H1 (cell line): ENCODE data around the gene DNAH1. TPM values are rescaled to one million over a fixed set of nuclear protein-coding genes. Genes with fewer than 3 reads are reported as not detected.

Experiments
- CTCF ChIA-PET: fragments of 300-600 bp; sonication (Branson Sonifier 250); formaldehyde crosslinking; loops from one replicate; lab custom pipeline; 2021; ENCODE audit not compliant: partially characterized antibody; lab: Charles Lee
- POLR2A ChIA-PET: fragments of 300-600 bp; sonication (Branson Sonifier 250); formaldehyde crosslinking; loops from one replicate; lab custom pipeline; 2021; ENCODE audit warnings: inconsistent platforms; ENCODE audit not compliant: partially characterized antibody; lab: Charles Lee
- DNase-seq, 2 experiments: peaks; one replicate each; pipeline versions ENCODE4 v3.0.0 to v3.0.0-alpha.2; 2010 to 2022; ENCODE audit warnings: low spot score in 2 of 2, low read depth in 1 of 2, mixed read lengths in 1 of 2
- FAIRE-seq: peaks from 2 replicates; lab custom pipeline; 2011; peaks lifted over from hg19 to GRCh38; lab: Jason Lieb, UNC
- H2AFZ ChIP-seq: 2 replicates; pipeline ENCODE4 v1.8.1; 2012; ENCODE audit warnings: low read length, inconsistent platforms
- H2AK5ac ChIP-seq: 2 replicates; pipeline ENCODE4 v1.6.1; 2013; ENCODE audit warnings: low read depth, low read length
- H2BK120ac ChIP-seq: replicated peaks from 2 replicates; pipeline ENCODE3; 2013; ENCODE audit warnings: low read depth, low read length, inconsistent platforms
- H2BK12ac ChIP-seq: 2 replicates; pipeline ENCODE4 v1.6.1; 2013; ENCODE audit warnings: low read depth, low read length
- H2BK15ac ChIP-seq: 2 replicates; pipeline ENCODE4 v1.6.1; 2013; ENCODE audit warnings: low read length
- H2BK20ac ChIP-seq: 2 replicates; pipeline ENCODE4 v1.6.1; 2013; ENCODE audit warnings: low read length
- H2BK5ac ChIP-seq: 2 replicates; pipeline ENCODE4 v1.6.1; 2013; ENCODE audit warnings: low read depth, low read length
- H3K14ac ChIP-seq: 2 replicates; pipeline ENCODE4 v1.6.1; 2013; ENCODE audit warnings: inconsistent platforms; ENCODE audit not compliant: insufficient read length
- H3K18ac ChIP-seq: 2 replicates; pipeline ENCODE4 v1.6.1; 2013; ENCODE audit warnings: low read length; ENCODE audit errors: extremely low read depth
- H3K23ac ChIP-seq: 2 replicates; pipeline ENCODE4 v1.6.1; 2013; ENCODE audit warnings: inconsistent platforms; ENCODE audit not compliant: insufficient read length
- H3K23me2 ChIP-seq: 2 replicates; pipeline ENCODE4 v1.6.1; 2013; ENCODE audit warnings: low read depth, low read length
- H3K27ac ChIP-seq: 2 replicates; pipeline ENCODE4 v1.6.1; 2011; ENCODE audit warnings: low read depth, low read length, inconsistent platforms
- H3K27me3 ChIP-seq, 4 experiments: replicated peaks in 1 of 4; 1 replicate in 1 of 4; 2 replicates in 3 of 4; pipeline versions ENCODE4 v1.6.1 to v1.8.1; 2011 to 2013; ENCODE audit warnings: low read length in 3 of 4, mild to moderate bottlenecking in 3 of 4, inconsistent platforms in 2 of 4, mixed read lengths in 2 of 4, moderate library complexity in 1 of 4; ENCODE audit not compliant: control insufficient read depth in 3 of 4, insufficient read depth in 3 of 4; ENCODE audit errors: extremely low read depth in 1 of 4
- H3K36me3 ChIP-seq, 4 experiments: 2 replicates each; pipeline versions ENCODE4 v1.6.1 to v1.8.1; 2011 to 2013; ENCODE audit warnings: mild to moderate bottlenecking in 4 of 4, low read length in 3 of 4, moderate library complexity in 2 of 4, control low read depth in 1 of 4, inconsistent platforms in 1 of 4; ENCODE audit not compliant: insufficient read depth in 4 of 4, control insufficient read depth in 2 of 4
- H3K4ac ChIP-seq: replicated peaks from 2 replicates; pipeline ENCODE3; 2013; ENCODE audit warnings: low read length, low read depth, mixed read lengths, inconsistent platforms; ENCODE audit not compliant: insufficient read length
- H3K4me1 ChIP-seq, 4 experiments: replicated peaks in 1 of 4; 1 replicate in 1 of 4; 2 replicates in 3 of 4; pipeline versions ENCODE4 v1.6.1 to v1.8.1; 2011 to 2013; ENCODE audit warnings: low read length in 3 of 4, inconsistent platforms in 2 of 4, mixed read lengths in 1 of 4; ENCODE audit not compliant: insufficient read depth in 4 of 4, control insufficient read depth in 3 of 4
- H3K4me2 ChIP-seq, 2 experiments: 2 replicates each; pipeline versions ENCODE4 v1.6.1 to v1.8.1; 2011 to 2013; ENCODE audit warnings: low read depth in 2 of 2, low read length in 2 of 2, control low read depth in 1 of 2, inconsistent platforms in 1 of 2, mild to moderate bottlenecking in 1 of 2; ENCODE audit not compliant: insufficient read depth in 1 of 2
- H3K4me3 ChIP-seq, 4 experiments: fragments of 200-600, 300-600 bp in 1 of 4; sonication (generic), shearing (Covaris generic), sonication (Bioruptor Twin) in 1 of 4; 2 replicates each; pipeline versions ENCODE4 v1.5.1 to v1.8.1; 2011 to 2016; ENCODE audit warnings: low read length in 4 of 4, low read depth in 3 of 4, control low read depth in 2 of 4, inconsistent platforms in 2 of 4, mild to moderate bottlenecking in 2 of 4, mixed read lengths in 1 of 4, moderate library complexity in 1 of 4; ENCODE audit not compliant: insufficient read depth in 2 of 4; ENCODE audit errors: extremely low read depth in 1 of 4
- H3K56ac ChIP-seq: replicated peaks from 2 replicates; pipeline ENCODE3; 2013; ENCODE audit warnings: low read depth, mild to moderate bottlenecking, mixed read lengths, low read length, inconsistent platforms; ENCODE audit not compliant: insufficient read length
- H3K79me1 ChIP-seq: 2 replicates; pipeline ENCODE4 v1.6.1; 2013; ENCODE audit warnings: low read depth, low read length, control low read depth
- H3K79me2 ChIP-seq, 2 experiments: 2 replicates each; pipeline versions ENCODE4 v1.6.1 to v1.8.1; 2012 to 2013; ENCODE audit warnings: low read length in 2 of 2, mild to moderate bottlenecking in 2 of 2, inconsistent platforms in 1 of 2; ENCODE audit not compliant: insufficient read depth in 2 of 2, control insufficient read depth in 1 of 2
- H3K9ac ChIP-seq, 4 experiments: replicated peaks in 1 of 4; 1 replicate in 1 of 4; 2 replicates in 3 of 4; pipeline versions ENCODE4 v1.6.1 to v1.8.1; 2011 to 2013; ENCODE audit warnings: low read depth in 3 of 4, low read length in 3 of 4, control low read depth in 2 of 4, mild to moderate bottlenecking in 2 of 4, moderate library complexity in 2 of 4, inconsistent platforms in 1 of 4; ENCODE audit errors: extremely low read depth in 1 of 4
- H3K9me3 ChIP-seq, 2 experiments: 2 replicates each; pipeline versions ENCODE4 v1.6.1 to v1.8.1; 2012 to 2013; ENCODE audit warnings: mild to moderate bottlenecking in 2 of 2, moderate library complexity in 2 of 2, control low read depth in 1 of 2, inconsistent platforms in 1 of 2, low read depth in 1 of 2, low read length in 1 of 2, mixed read lengths in 1 of 2; ENCODE audit not compliant: insufficient read depth in 2 of 2
- H4K20me1 ChIP-seq, 2 experiments: replicated peaks in 1 of 2; 2 replicates each; pipeline versions ENCODE3 to v1.8.1; 2011 to 2013; ENCODE audit warnings: inconsistent platforms in 2 of 2, low read length in 2 of 2, mild to moderate bottlenecking in 1 of 2; ENCODE audit not compliant: insufficient read depth in 2 of 2, control insufficient read depth in 1 of 2
- H4K5ac ChIP-seq: 2 replicates; pipeline ENCODE4 v1.6.1; 2013; ENCODE audit warnings: low read length, low read depth, mixed read lengths, inconsistent platforms; ENCODE audit not compliant: insufficient read length
- H4K8ac ChIP-seq: 2 replicates; pipeline ENCODE4 v1.8.0; 2013; ENCODE audit warnings: mild to moderate bottlenecking, moderate library complexity, low read length, inconsistent platforms; ENCODE audit not compliant: insufficient read depth; ENCODE audit errors: extremely low read depth
- H4K91ac ChIP-seq: replicated peaks from 2 replicates; pipeline ENCODE3; 2013; ENCODE audit warnings: low read length, mixed read lengths, inconsistent platforms; ENCODE audit not compliant: insufficient read length
- ATF2 ChIP-seq: IDR thresholded peaks from 2 replicates; pipeline ENCODE4 v1.6.1; 2012; ENCODE audit warnings: low read length, inconsistent platforms
- BACH1 ChIP-seq: IDR thresholded peaks from 2 replicates; pipeline ENCODE4 v1.6.1; 2012; ENCODE audit warnings: low read length, improper control_type of control experiment
- CTBP2 ChIP-seq: IDR thresholded peaks from 2 replicates; pipeline ENCODE4 v1.7.0; 2011; ENCODE audit warnings: borderline replicate concordance, mild to moderate bottlenecking, moderate library complexity, mixed read lengths, low read length; ENCODE audit not compliant: insufficient read depth, insufficient read length
- MAX ChIP-seq: IDR thresholded peaks from 2 replicates; pipeline ENCODE4 v1.6.1; 2012; ENCODE audit warnings: inconsistent platforms
- POU5F1 ChIP-seq: IDR thresholded peaks from 2 replicates; pipeline ENCODE4 v1.6.1; 2011; ENCODE audit warnings: low read depth, mild to moderate bottlenecking, low read length, moderate library complexity
- SAP30 ChIP-seq: fragments of 300-600 bp; sonication (generic); IDR thresholded peaks from 2 replicates; pipeline ENCODE4 v1.7.1; 2012; ENCODE audit warnings: low read length, moderate library complexity, mild to moderate bottlenecking, inconsistent platforms; ENCODE audit not compliant: insufficient read depth, insufficient replicate concordance
- TBP ChIP-seq: IDR thresholded peaks from 2 replicates; pipeline ENCODE4 v1.6.1; 2011; ENCODE audit warnings: low read depth, low read length, improper control_type of control experiment
- TEAD4 ChIP-seq: IDR thresholded peaks from 2 replicates; pipeline ENCODE4 v1.6.1; 2012; ENCODE audit warnings: low read depth, low read length, inconsistent platforms, mixed read lengths
- WGBS, 2 experiments: shearing (Covaris generic) in 1 of 2; methylation state at CpG; one replicate each; pipeline versions ENCODE4 v1.1.6 to v1.1.7; 2013 to 2015; ENCODE audit warnings: low lambda C conversion rate in 2 of 2, mixed read lengths in 2 of 2, inconsistent platforms in 1 of 2, low coverage in 1 of 2, missing lambda C conversion rate in 1 of 2; ENCODE audit not compliant: insufficient replicate concordance in 2 of 2, insufficient coverage in 1 of 2, insufficient read length in 1 of 2; ENCODE audit errors: extremely low coverage in 1 of 2, missing lambda C conversion rate in 1 of 2; 5-methylcytosine and 5-hydroxymethylcytosine counted together
- polyA plus RNA-seq, 7 experiments: library from polyadenylated mRNA; depleted of rRNA in 3 of 7; stranded (reverse) in 5 of 7; unstranded in 2 of 7; fragments of >200 nt in 5 of 7; fragments of 200-250 nt in 2 of 7; gene quantifications; 1 replicate in 5 of 7; 2 replicates in 1 of 7; 4 replicates in 1 of 7; pipeline versions ENCODE4 v1.2.1 to v1.2.3, GENCODE V29; 2011 to 2013; ENCODE audit warnings: missing spikeins in 2 of 7, mixed read lengths in 2 of 7
- total RNA-seq: library from RNA; stranded (reverse); fragmentation: NEBNext Ultra II Directional; extraction: Animal tissue kit (Norgen Biotek cat#: 25700); gene quantifications from 2 replicates; pipeline ENCODE4 v1.2.1, GENCODE V29; 2021

Gene DNAH1
- total and polyA plus RNA-seq, 2 of the 8 experiments (the other 6 are each of a cell fraction or from before 2014, with no cell fraction given), result 1.0 to 1.5 TPM

GRCh38 chr3:52441772-52442332, 125.7 kb downstream of the DNAH1 start:
- no peak for TF ChIP-seq BACH1
- TF ChIP-seq TBP, result no peak
- no peak for TF ChIP-seq MAX
- no peak for TF ChIP-seq SAP30
- no peak for TF ChIP-seq TEAD4
- no peak for TF ChIP-seq ATF2
- no peak for TF ChIP-seq CTBP2
- no peak for TF ChIP-seq POU5F1
- Histone ChIP-seq H3K36me3 (no peaks in the 10 kb centered on the region), H4K8ac (no peak overlapping the region; the same call in 1 of the 2 replicates), H3K14ac (no peak overlapping the region), H3K27ac (no peak overlapping the region), H3K27me3 (0 out of 7 replicates have a peak, but pooled peaks cover 0 to 2% (median 0%) of the 10 kb centered on the region in 4 experiments), H2BK5ac (no peak overlapping the region), H3K56ac (no peak overlapping the region), H3K9me3 (no peaks in the 10 kb centered on the region), H3K4me2 (no peak overlapping the region), H4K91ac (no peak overlapping the region), H3K79me2 (no peaks in the 10 kb centered on the region), H2BK120ac (no peak overlapping the region), H2BK15ac (no peak overlapping the region), H3K23ac (no peak overlapping the region), H3K9ac (no peak overlapping the region), H2BK12ac (no peak overlapping the region), H3K4ac (no peak overlapping the region), H2AFZ (no peak overlapping the region), H3K4me1 (peaks cover 0 to 10% (median 4%) of the 10 kb centered on the region in 4 experiments; a peak in 4 of 7 replicates), H3K23me2 (peaks cover 4% of the 10 kb centered on the region; the same call in 1 of the 2 replicates), H4K20me1 (no peaks in the 10 kb centered on the region), H2BK20ac (no peak overlapping the region), H2AK5ac (no peak overlapping the region), H3K4me3 (no peak overlapping the region), H4K5ac (no peak overlapping the region), H3K79me1 (peaks cover 3% of the 10 kb centered on the region; the same call in 1 of the 2 replicates), H3K18ac (no peak overlapping the region)
- DNase-seq (no peak), FAIRE-seq (no peak)
- 94% methylated on average over 13 of the region's 18 CpGs; no CpG with 5 or more reads in 1 of the 2 experiments for WGBS, 2 experiments
- ChIA-PET POLR2A (interaction anchor here (0.6 to 12.3 kb wide), 6 partner anchors 8 to 57 kb away, joined by 3 to 112 read pairs (median 4); no protein-coding TSS in a partner anchor), CTCF (interaction anchor here (0.6 to 12.8 kb wide), 4 partner anchors 10 to 665 kb away, joined by 3 to 109 read pairs (median 4); no protein-coding TSS in a partner anchor)
